ENCODE measurements around the gene SLC7A10.
"Not testable (repeated sequence)": the region's sequence is repeated elsewhere in the genome, so short reads cannot be mapped to it uniquely, and the experiment has no call there.

SLC7A10 gene

DNA sequence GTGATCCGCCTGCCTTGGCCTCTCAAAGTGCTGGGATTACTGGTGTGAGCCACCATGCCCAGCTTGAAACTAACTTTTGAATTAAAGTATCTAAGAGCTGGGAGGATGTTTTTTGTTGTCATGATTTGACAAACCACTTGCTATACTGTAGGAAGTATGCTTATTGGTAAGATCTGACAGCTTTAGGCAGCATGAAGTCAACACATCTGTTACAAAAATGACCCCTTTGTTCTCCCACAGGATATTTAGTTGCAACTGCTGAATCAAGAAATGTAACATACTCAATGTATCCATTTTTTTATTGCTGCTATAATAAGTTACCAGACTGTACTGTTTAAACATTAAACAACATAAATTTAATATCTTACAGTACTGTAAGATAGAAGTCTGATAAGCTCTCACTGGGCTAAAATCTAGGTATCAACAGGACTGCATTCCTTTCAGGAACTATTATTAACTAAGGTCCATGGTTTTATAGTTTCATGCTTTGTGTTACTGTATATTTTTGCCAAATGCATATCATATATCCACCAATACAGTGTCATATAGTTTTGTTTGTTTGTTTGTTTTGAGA lies 54.3 kb downstream of the SLC7A10 start:
- no peak for DNase-seq

GRCh38 chr19:33168528-33168927 lies 57.1 kb downstream of the SLC7A10 start:
- no peak for DNase-seq

DNA sequence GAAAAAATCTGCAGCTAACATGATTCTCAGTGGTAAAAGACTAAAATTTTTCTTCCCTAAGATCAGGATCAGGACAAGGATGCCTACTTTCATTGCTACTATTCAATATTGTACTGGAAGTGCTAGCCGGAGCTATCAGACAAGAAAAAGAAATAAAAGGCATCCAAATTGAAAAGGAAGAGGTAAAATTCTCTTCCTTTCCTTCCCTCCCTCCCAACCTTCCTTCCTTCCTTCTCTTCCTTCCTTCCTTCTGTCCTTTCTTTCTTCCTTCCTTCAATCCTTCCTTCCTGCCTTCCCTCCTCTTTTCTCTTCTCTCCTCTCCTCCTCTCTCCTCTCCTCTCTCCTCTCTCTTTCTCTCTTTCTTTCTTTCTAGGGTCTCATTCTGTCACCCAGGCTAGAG lies 58.2 kb downstream of the SLC7A10 start:
- DNase-seq, result no peak

- not testable (repeated sequence) for DNase-seq
Measured at GRCh38 chr19:33166037-33166436, 59.6 kb downstream of the SLC7A10 start.

- no peak for DNase-seq
Measured at GRCh38 chr19:33163481-33163880, 62.2 kb downstream of the SLC7A10 start.

- no peak for DNase-seq
Measured at GRCh38 chr19:33161201-33161600, 64.4 kb downstream of the SLC7A10 start.

- no peak for DNase-seq
Measured at GRCh38 chr19:33159893-33160292, 65.8 kb downstream of the SLC7A10 start.

- no peak for DNase-seq
Measured at GRCh38 chr19:33159149-33159548, 66.5 kb downstream of the SLC7A10 start.
